Upper lobe of right lung (tissue), 1 donor: ENCODE results near the gene ENTPD8. TPM values are rescaled to one million over a fixed set of nuclear protein-coding genes. Genes with fewer than 3 reads are reported as not detected.

ENCODE experiments used
- ATAC-seq: fragments of 200-7000 bp; cut with Tn5 transposase; one replicate; pipeline ENCODE4 v1.9.1; 2020; ENCODE audit warnings: mild to moderate bottlenecking, moderate library complexity
- DNase-seq: peaks from one replicate; pipeline ENCODE4 v3.0.0-alpha.2; 2020
- H3K27ac ChIP-seq: fragments of 200-600 bp; one replicate; pipeline ENCODE4 v1.8.0; 2022
- H3K27me3 ChIP-seq: fragments of 200-600 bp; one replicate; pipeline ENCODE4 v1.8.0; 2022; ENCODE audit warnings: mild to moderate bottlenecking
- H3K36me3 ChIP-seq: fragments of 200-600 bp; one replicate; pipeline ENCODE4 v1.8.0; 2022
- H3K4me1 ChIP-seq: fragments of 200-600 bp; one replicate; pipeline ENCODE4 v1.8.0; 2022
- H3K4me3 ChIP-seq: fragments of 200-600 bp; one replicate; pipeline ENCODE4 v1.8.0; 2022; ENCODE audit warnings: mild to moderate bottlenecking
- H3K9me3 ChIP-seq: fragments of 200-600 bp; one replicate; pipeline ENCODE4 v1.8.0; 2022
- intact Hi-C: fragments of 100-400 bp; cut with DNase I; formaldehyde crosslinking; loops from one replicate; pipeline ENCODE4 v1.11.0; 2022
- total RNA-seq: library from RNA; stranded (reverse); fragmentation: NEBNext Ultra II Directional; extraction: Animal tissue kit (Norgen Biotek cat#: 25700); gene quantifications from one replicate; pipeline ENCODE4 v1.2.1, GENCODE V29; 2021
- TF ChIP-seq, protein P1 (sequence below): fragments of 200-600 bp; IDR thresholded peaks from one replicate; pipeline ENCODE4 v1.8.0; 2022; ENCODE audit warnings: antibody characterized with exemption
- donor health status: DM: no; HTN: yes; CAD: no; lungs with severe emphysema.

The ENTPD8 gene
- total RNA-seq, 1 donor from 2014 or later = not detected

DNA sequence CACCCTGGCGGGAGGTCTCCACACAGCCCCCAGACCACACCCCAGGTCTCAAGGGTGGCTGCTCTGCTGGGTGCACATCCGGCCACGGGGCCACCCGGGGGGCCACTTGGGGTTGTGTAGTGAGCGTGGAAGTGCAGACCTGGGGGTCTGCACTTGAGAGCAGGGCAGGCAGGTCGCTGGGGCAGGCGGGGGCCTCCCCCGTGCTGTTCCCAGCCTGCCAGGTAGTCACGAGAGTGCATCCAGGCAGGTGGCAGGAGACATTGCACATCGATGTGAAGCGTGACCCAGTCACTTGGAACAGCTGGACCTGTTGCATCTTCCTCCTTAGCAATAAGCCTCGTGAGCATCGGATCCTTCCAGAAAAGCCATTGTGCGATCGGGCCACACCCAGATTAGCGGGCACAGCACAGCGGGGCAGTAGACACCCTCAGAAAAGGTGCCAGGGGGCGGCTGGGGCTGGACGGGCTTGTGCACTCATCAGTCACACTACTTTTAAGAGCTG is 4.8 kb upstream of the ENTPD8 start:
- intact Hi-C loops = no loop called here
- ATAC-seq = no peak
- H3K4me1 ChIP-seq = peaks cover 7% of the 10 kb centered on the region
- TF ChIP-seq, protein P1, sequence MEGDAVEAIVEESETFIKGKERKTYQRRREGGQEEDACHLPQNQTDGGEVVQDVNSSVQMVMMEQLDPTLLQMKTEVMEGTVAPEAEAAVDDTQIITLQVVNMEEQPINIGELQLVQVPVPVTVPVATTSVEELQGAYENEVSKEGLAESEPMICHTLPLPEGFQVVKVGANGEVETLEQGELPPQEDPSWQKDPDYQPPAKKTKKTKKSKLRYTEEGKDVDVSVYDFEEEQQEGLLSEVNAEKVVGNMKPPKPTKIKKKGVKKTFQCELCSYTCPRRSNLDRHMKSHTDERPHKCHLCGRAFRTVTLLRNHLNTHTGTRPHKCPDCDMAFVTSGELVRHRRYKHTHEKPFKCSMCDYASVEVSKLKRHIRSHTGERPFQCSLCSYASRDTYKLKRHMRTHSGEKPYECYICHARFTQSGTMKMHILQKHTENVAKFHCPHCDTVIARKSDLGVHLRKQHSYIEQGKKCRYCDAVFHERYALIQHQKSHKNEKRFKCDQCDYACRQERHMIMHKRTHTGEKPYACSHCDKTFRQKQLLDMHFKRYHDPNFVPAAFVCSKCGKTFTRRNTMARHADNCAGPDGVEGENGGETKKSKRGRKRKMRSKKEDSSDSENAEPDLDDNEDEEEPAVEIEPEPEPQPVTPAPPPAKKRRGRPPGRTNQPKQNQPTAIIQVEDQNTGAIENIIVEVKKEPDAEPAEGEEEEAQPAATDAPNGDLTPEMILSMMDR = no peak
- H3K27me3 ChIP-seq = peaks cover 5% of the 10 kb centered on the region
- DNase-seq = no peak
- H3K27ac ChIP-seq = no peak overlapping the region
- H3K36me3 ChIP-seq = peaks cover 9% of the 10 kb centered on the region
- no peak overlapping the region for H3K4me3 ChIP-seq
- no peaks in the 10 kb centered on the region for H3K9me3 ChIP-seq

DNA sequence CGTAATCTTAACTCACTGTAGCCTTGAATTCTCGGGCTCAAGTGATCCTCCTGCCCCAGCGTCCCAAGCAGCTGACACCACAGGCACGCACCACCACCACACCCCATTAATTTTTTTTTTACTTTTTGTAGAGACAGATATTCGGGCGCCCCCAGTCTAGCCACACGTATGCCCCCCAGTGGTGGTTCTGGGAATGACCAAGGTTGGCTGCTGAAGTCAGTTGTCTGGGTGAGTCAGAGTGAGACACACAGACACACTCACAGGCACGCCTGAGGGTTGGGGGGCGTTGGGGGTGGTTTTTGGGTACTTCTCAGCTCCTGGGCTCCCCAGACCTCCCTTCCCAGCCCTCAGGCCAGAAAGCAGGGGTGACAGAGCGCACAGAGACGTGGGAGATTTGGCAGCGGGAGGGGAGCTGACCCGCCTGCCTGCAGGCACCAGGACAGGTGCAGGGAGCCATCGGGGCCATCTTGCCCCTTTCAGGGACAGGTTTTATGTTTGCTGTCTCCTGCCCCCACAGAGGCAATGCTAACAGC is 4.2 kb upstream of the ENTPD8 start:
- Histone ChIP-seq H3K36me3 (peaks cover 9% of the 10 kb centered on the region), H3K4me1 (peaks cover 7% of the 10 kb centered on the region), H3K9me3 (no peaks in the 10 kb centered on the region), H3K4me3 (no peak overlapping the region), H3K27me3 (peaks cover 5% of the 10 kb centered on the region), H3K27ac (no peak overlapping the region)
- TF ChIP-seq, protein P1 = peak; percentile 73
- DNase-seq (peak; percentile 86), ATAC-seq (peak; percentile 87)
- intact Hi-C loops = no loop called here

DNA sequence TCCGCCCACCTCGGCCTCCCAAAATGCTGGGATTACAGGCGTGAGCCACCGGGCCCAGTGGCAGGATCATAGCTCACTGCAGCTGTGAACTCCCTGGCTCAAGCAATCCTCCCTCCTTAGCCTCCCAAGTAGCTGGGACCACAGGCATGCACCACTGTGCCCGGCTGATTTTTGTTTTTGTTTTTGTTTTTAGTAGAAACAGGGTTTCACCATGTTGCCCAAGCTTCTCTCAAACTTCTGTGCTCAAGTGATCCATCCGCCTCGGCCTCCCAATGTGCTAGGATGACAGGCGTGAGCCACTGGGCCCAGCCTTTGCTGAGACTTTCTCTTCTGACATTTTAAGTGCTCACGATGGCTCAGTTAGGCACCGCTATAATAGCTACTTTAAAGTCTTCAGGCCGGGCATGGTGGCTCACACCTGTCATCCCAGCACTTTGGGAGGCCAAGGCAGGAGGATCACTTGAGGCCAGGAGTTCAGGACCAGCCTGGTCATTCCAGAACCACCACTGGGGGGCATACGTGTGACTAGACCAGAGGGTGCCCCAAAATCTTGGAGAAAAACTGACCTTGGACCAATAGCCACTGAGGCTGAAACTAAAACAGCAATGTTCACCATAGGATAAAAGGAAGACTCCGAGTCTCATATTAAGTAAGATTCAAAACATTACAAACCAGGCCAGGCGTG is 3.1 kb upstream of the ENTPD8 start:
- peaks cover 7% of the 10 kb centered on the region for H3K4me1 ChIP-seq
- intact Hi-C loops = no loop called here
- H3K4me3 ChIP-seq = no peak overlapping the region
- H3K36me3 ChIP-seq = peaks cover 4% of the 10 kb centered on the region
- peaks cover 5% of the 10 kb centered on the region for H3K27me3 ChIP-seq
- no peaks in the 10 kb centered on the region for H3K9me3 ChIP-seq
- TF ChIP-seq, protein P1 = no peak
- no peak overlapping the region for H3K27ac ChIP-seq
- no peak for DNase-seq
- no peak for ATAC-seq

DNA sequence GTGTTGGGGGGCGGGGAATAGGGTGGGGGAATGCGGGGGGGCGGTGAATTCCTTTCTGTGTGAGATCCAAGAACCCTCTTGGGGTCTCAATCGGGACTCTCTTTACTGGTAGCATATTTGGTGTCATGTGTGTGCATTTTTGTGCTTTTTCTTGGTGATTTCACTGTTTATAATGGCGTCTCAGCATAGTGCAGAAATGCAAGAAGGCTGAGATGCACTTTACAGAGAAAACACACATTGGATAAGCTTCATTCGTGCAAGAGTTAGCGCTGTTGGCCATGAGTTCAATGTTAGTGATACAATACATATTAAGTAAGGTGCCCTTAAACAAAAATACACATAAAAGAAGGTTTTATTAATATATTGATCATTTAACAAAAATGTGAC is 771 bp upstream of the ENTPD8 start:
- H3K4me1 ChIP-seq = peaks cover 7% of the 10 kb centered on the region
- peaks cover 5% of the 10 kb centered on the region for H3K27me3 ChIP-seq
- DNase-seq = no peak
- H3K36me3 ChIP-seq = no peaks in the 10 kb centered on the region
- no peak overlapping the region for H3K4me3 ChIP-seq
- TF ChIP-seq, protein P1 = no peak
- H3K27ac ChIP-seq = no peak overlapping the region
- intact Hi-C loops = no loop called here
- ATAC-seq = no peak
- H3K9me3 ChIP-seq = no peaks in the 10 kb centered on the region

DNA sequence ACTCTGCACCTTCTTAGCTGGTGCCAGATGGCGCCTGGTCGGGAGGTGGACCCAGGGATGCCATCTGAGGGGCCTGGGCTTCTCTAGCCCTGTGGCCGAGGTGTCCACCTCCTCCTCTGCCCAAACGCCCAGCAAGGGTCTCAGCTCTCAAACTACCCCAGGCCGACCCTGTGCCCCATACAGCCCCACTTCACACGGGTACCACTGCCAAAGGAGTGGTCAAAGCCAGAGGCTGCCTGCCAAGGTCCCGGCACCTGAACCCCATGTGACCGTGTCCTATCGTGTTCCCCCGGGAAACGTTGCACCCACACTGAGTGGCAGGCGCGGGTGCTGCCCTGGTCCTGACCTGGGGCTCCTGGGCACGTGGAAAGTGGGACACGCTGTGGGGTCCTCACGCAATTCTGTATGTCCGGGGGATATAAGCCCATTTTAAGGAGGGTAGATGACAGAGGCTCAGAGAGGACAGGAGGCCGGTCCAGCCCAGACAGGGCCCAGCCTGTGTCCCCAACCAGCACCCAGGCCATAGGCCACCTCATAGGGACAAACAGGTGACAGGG is 1.9 kb downstream of the ENTPD8 start:
- Histone ChIP-seq H3K36me3 (no peaks in the 10 kb centered on the region), H3K27me3 (peaks cover 5% of the 10 kb centered on the region), H3K27ac (no peak overlapping the region), H3K4me1 (no peaks in the 10 kb centered on the region), H3K9me3 (no peaks in the 10 kb centered on the region), H3K4me3 (no peak overlapping the region)
- ATAC-seq (no peak), DNase-seq (peak; percentile 57)
- intact Hi-C loops = no loop called here
- TF ChIP-seq, protein P1 = no peak
